Measurements from ENCODE around the gene COBL.

GRCh38 chr7:51154201-51154600, 162.4 kb downstream of the COBL start:
- TF ChIP-seq CTCF (IDR thresholded peaks at IDR 0.05) (no peak), TCF7L2 (IDR thresholded peaks at IDR 0.05; ENCODE audit: low read depth, low read length) (no peak)
